ENCODE measurements around the gene WIZ. TPM values are rescaled to one million over a fixed set of nuclear protein-coding genes. Genes with fewer than 3 reads are reported as not detected.

WIZ gene
- total RNA-seq, 1 donor from 2014 or later, result 19.9 TPM

GRCh38 chr19:15430526-15431120, 19.1 kb downstream of the WIZ start:
- DNase-seq (ENCODE audit: low read depth), result no peak
- TF ChIP-seq CTCF (conservative IDR thresholded peaks at IDR 0.05; ENCODE audit: low read depth, low read length), result no peak
- H3K4me3 ChIP-seq (ENCODE audit: low read depth, low read length), result peak overlapping the region; percentile 92

DNA sequence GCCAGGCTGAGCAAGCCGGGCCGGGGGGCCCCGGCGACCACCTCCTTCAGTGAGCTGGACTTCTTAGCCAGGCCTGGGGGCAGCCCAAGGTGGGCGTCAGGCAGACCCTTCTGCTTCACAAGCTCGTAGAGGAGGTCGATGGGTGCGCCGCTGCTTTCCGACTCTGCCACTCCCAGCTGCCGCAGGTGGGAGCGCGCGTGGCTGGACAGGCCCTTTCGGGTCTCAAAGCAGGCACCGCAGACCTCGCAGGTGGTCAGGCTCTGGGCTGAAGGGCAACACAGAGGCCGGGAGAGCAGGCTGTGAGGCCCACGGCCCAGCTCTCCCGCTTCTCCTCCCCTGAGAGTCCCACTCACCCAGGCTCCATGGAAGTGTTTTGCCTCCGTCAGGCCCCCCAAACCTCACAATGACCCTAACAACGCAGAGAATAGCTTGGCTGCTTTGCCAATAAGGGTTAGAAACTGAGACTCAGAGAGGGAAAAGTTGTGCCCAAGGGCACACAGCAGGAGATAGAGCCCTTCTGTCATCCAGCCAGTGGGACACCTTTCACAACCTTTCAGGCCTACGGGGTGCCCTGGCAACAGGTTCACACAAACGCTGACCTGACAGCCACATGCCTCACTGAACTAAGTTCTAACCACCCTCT, 19.8 kb downstream of the WIZ start:
- no peak overlapping the region for H3K4me3 ChIP-seq (ENCODE audit: low read depth, low read length)
- TF ChIP-seq CTCF (conservative IDR thresholded peaks at IDR 0.05; ENCODE audit: low read depth, low read length), result no peak
- DNase-seq (ENCODE audit: low read depth), result no peak

DNA sequence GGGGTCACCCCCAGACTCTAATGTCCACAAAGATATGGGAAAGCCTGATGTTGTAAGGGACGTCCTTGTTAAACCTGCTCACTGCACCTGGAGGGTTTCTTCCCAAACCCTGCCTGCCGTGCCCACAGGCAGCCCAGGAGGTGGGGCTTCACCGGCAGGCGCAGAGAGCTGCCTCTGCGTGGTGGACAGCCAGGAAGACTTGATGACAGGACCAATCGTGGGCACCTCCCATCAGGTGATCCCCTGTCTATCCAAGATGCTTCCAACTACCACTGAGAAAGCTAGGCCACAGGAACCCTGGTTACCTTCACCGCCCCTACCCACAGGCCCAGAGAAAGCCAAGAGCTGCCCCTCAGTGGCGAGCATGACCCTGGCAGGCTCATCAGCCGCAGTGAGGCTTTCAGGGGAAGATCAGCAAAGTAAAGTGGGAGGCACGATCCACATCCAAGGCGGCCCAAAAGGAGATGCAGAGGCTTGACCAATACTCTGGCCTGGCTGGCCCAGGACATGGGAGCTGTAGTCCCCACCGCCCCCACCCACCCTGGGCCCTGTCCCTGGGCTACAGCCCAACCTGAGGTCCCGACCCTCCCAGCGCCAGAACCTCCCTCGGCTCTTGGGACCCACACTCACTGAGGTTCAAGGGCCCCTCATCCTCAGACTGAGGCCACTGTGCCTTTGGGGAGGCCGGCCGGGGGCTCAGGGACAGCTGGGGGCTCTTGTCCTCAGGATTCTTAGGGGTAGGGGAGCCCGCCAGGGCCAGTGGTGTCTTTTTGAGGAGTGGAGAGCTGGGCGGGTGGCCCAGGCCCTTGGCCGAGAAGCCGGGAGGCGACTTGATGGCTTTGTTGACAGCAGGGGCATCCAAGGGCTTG, 20.6 kb downstream of the WIZ start:
- no peak for DNase-seq (ENCODE audit: low read depth)
- no peak for TF ChIP-seq CTCF (conservative IDR thresholded peaks at IDR 0.05; ENCODE audit: low read depth, low read length)
- no peak overlapping the region for H3K4me3 ChIP-seq (ENCODE audit: low read depth, low read length)

GRCh38 chr19:15427991-15428471, 21.7 kb downstream of the WIZ start:
- TF ChIP-seq CTCF (conservative IDR thresholded peaks at IDR 0.05; ENCODE audit: low read depth, low read length), result no peak
- H3K4me3 ChIP-seq (ENCODE audit: low read depth, low read length), result no peak overlapping the region
- no peak for DNase-seq (ENCODE audit: low read depth)

- TF ChIP-seq CTCF (conservative IDR thresholded peaks at IDR 0.05; ENCODE audit: low read depth, low read length), result no peak
These were observed 22.4 kb downstream of the WIZ start for GRCh38 chr19:15427350-15427700.

GRCh38 chr19:15426485-15427349, 23.0 kb downstream of the WIZ start:
- no peak for TF ChIP-seq CTCF (conservative IDR thresholded peaks at IDR 0.05; ENCODE audit: low read depth, low read length)
- DNase-seq (ENCODE audit: low read depth), result no peak
- no peak overlapping the region for H3K4me3 ChIP-seq (ENCODE audit: low read depth, low read length)

More at GRCh38 chr19:15427350-15427700, 22.4 kb downstream of the WIZ start:
- no peak overlapping the region for H3K4me3 ChIP-seq (ENCODE audit: low read depth, low read length)
- DNase-seq (ENCODE audit: low read depth), result no peak

Measured in epithelial cell of proximal tubule (primary cell).